Stimulated activated naive CD8-positive, alpha-beta T cell treated with anti-CD3 and anti-CD28 coated beads, Interleukin-15, Interleukin-2, amounts not matched to agents 100 U/mL and 50 U/mL, for 24 hours (primary cell): Measurements from ENCODE around the gene FNDC3B.
A peak's percentile ranks its signal among the peaks of the same experiment; 100 is the strongest.
"Not testable (repeated sequence)": the region's sequence is repeated elsewhere in the genome, so short reads cannot be mapped to it uniquely, and the experiment has no call there.

ENCODE experiments used
- ATAC-seq: fragments of 150-1000 bp; cut with Tn5 transposase; one replicate; pipeline ENCODE4 v1.10.0; 2021
- DNase-seq: peaks from one replicate; pipeline ENCODE4 v3.0.0; 2021

Gene FNDC3B

GRCh38 chr3:172039436-172040077 lies at the start of gene FNDC3B:
FNDC3B (plus strand) TSS chr3:172039578; CDS start chr3:172112480, 72,902 bp downstream.
- ATAC-seq (peak; percentile 93), DNase-seq (peak; percentile 91)

- not testable (repeated sequence) for DNase-seq, ATAC-seq
Observed at GRCh38 chr3:171990239-171990638, 49.1 kb upstream of the FNDC3B start.

GRCh38 chr3:171991166-171991565 lies 48.2 kb upstream of the FNDC3B start:
- ATAC-seq (no peak), DNase-seq (no peak)

GRCh38 chr3:171994646-171995428 lies 44.5 kb upstream of the FNDC3B start:
- no peak for ATAC-seq
- DNase-seq: no peak

- ATAC-seq (no peak), DNase-seq (no peak)
Observed at GRCh38 chr3:171995486-171995885, 43.9 kb upstream of the FNDC3B start.

GRCh38 chr3:171996178-171996817 lies 43.1 kb upstream of the FNDC3B start:
- ATAC-seq: no peak

GRCh38 chr3:171998731-171999130 lies 40.6 kb upstream of the FNDC3B start:
- not testable (repeated sequence) for ATAC-seq, DNase-seq

More at GRCh38 chr3:171996178-171996817, 43.1 kb upstream of the FNDC3B start:
- DNase-seq: no peak

GRCh38 chr3:172001616-172002015 lies 37.8 kb upstream of the FNDC3B start:
- not testable (repeated sequence) for DNase-seq, ATAC-seq

GRCh38 chr3:172002512-172003078 lies 36.8 kb upstream of the FNDC3B start:
- ATAC-seq (no peak), DNase-seq (no peak)

- no peak for DNase-seq
- no peak for ATAC-seq
Observed at GRCh38 chr3:172003146-172003545, 36.2 kb upstream of the FNDC3B start.

GRCh38 chr3:172007065-172007370 lies 32.4 kb upstream of the FNDC3B start:
- DNase-seq: no peak
- no peak for ATAC-seq

- no peak for DNase-seq
- no peak for ATAC-seq
Observed at GRCh38 chr3:172009803-172010202, 29.6 kb upstream of the FNDC3B start.

GRCh38 chr3:172012775-172013174 lies 26.6 kb upstream of the FNDC3B start:
- no peak for DNase-seq

GRCh38 chr3:172014145-172014544 lies 25.2 kb upstream of the FNDC3B start:
- DNase-seq: no peak
- ATAC-seq: no peak

More at GRCh38 chr3:172012775-172013174, 26.6 kb upstream of the FNDC3B start:
- no peak for ATAC-seq

GRCh38 chr3:172018364-172018763 lies 21.0 kb upstream of the FNDC3B start:
- ATAC-seq: no peak
- DNase-seq: no peak

- no peak for ATAC-seq
Observed at GRCh38 chr3:172020763-172021162, 18.6 kb upstream of the FNDC3B start.

GRCh38 chr3:172021164-172021563 lies 18.2 kb upstream of the FNDC3B start:
- no peak for ATAC-seq
- DNase-seq: no peak

More at GRCh38 chr3:172020763-172021162, 18.6 kb upstream of the FNDC3B start:
- no peak for DNase-seq

- ATAC-seq (no peak), DNase-seq (no peak)
Observed at GRCh38 chr3:172021859-172022258, 17.5 kb upstream of the FNDC3B start.

GRCh38 chr3:172023915-172024314 lies 15.5 kb upstream of the FNDC3B start:
- ATAC-seq: no peak

GRCh38 chr3:172024679-172025078 lies 14.7 kb upstream of the FNDC3B start:
- ATAC-seq (no peak), DNase-seq (no peak)

More at GRCh38 chr3:172023915-172024314, 15.5 kb upstream of the FNDC3B start:
- DNase-seq: no peak

- ATAC-seq (no peak), DNase-seq (no peak)
Observed at GRCh38 chr3:172029425-172030098, 9.8 kb upstream of the FNDC3B start.

GRCh38 chr3:172030181-172030580 lies 9.2 kb upstream of the FNDC3B start:
- ATAC-seq (no peak), DNase-seq (no peak)
